Raji (cell line): ENCODE results near the gene IL4R.

Experiments
- POLR2A ChIP-seq: IDR thresholded peaks from 2 replicates; pipeline ENCODE4 v1.6.1; 2011; ENCODE audit warnings: low read depth, low read length, control low read depth; ENCODE audit not compliant: insufficient read depth

The IL4R gene

GRCh38 chr16:27333549-27333948, 19.8 kb downstream of the IL4R start:
- TF ChIP-seq POLR2A: no peak

- TF ChIP-seq POLR2A: no peak
Measured at GRCh38 chr16:27334192-27334764, 20.5 kb downstream of the IL4R start.

GRCh38 chr16:27334838-27335237, 21.1 kb downstream of the IL4R start:
- TF ChIP-seq POLR2A: no peak

- TF ChIP-seq POLR2A: no peak
Measured at GRCh38 chr16:27335349-27336053, 21.7 kb downstream of the IL4R start.

GRCh38 chr16:27337024-27337423, 23.2 kb downstream of the IL4R start:
- TF ChIP-seq POLR2A: no peak

GRCh38 chr16:27339180-27339579, 25.4 kb downstream of the IL4R start:
- TF ChIP-seq POLR2A: no peak

GRCh38 chr16:27340654-27341053, 26.9 kb downstream of the IL4R start:
- TF ChIP-seq POLR2A: no peak

GRCh38 chr16:27341549-27341948, 27.8 kb downstream of the IL4R start:
- no peak for TF ChIP-seq POLR2A

GRCh38 chr16:27341971-27342370, 28.2 kb downstream of the IL4R start:
- TF ChIP-seq POLR2A: no peak

- TF ChIP-seq POLR2A: no peak
Measured at GRCh38 chr16:27344721-27345120, 30.9 kb downstream of the IL4R start.

GRCh38 chr16:27345201-27345600, 31.4 kb downstream of the IL4R start:
- no peak for TF ChIP-seq POLR2A

- no peak for TF ChIP-seq POLR2A
Measured at GRCh38 chr16:27346819-27347218, 33.0 kb downstream of the IL4R start.

- TF ChIP-seq POLR2A: no peak
Measured at GRCh38 chr16:27347930-27348685, 34.3 kb downstream of the IL4R start.

- TF ChIP-seq POLR2A: no peak
Measured at GRCh38 chr16:27349276-27349675, 35.5 kb downstream of the IL4R start.

GRCh38 chr16:27350006-27350405, 36.2 kb downstream of the IL4R start:
- TF ChIP-seq POLR2A: no peak

- no peak for TF ChIP-seq POLR2A
Measured at GRCh38 chr16:27351989-27352388, 38.2 kb downstream of the IL4R start.

- TF ChIP-seq POLR2A: no peak
Measured at GRCh38 chr16:27353853-27354252, 40.1 kb downstream of the IL4R start.

- TF ChIP-seq POLR2A: no peak
Measured at GRCh38 chr16:27355610-27356009, 41.8 kb downstream of the IL4R start.
